Astrocyte (in vitro differentiated cells and primary cell): ENCODE results near the gene S100A7. TPM values are rescaled to one million over a fixed set of nuclear protein-coding genes. Genes with fewer than 3 reads are reported as not detected.

Experiments used
- DNase-seq: peaks from one replicate; pipeline ENCODE4 v3.0.0-alpha.2; 2010; ENCODE audit warnings: low read depth
- FAIRE-seq: peaks from 2 replicates; lab custom pipeline; 2011; peaks lifted over from hg19 to GRCh38; lab: Jason Lieb, UNC
- H2AFZ ChIP-seq: 2 replicates; pipeline ENCODE4 v1.6.0; 2012; ENCODE audit warnings: low read depth, low read length, inconsistent platforms
- H3K27ac ChIP-seq: 2 replicates; pipeline ENCODE4 v1.5.1; 2011; ENCODE audit warnings: low read depth, low read length, inconsistent platforms
- H3K27me3 ChIP-seq: 2 replicates; pipeline ENCODE4 v1.6.0; 2011; ENCODE audit warnings: low read length, inconsistent platforms; ENCODE audit not compliant: insufficient read depth
- H3K36me3 ChIP-seq: 2 replicates; pipeline ENCODE4 v1.5.1; 2011; ENCODE audit warnings: low read length, inconsistent platforms; ENCODE audit not compliant: insufficient read depth
- H3K4me1 ChIP-seq: 2 replicates; pipeline ENCODE4 v1.5.1; 2011; ENCODE audit warnings: low read length, inconsistent platforms; ENCODE audit not compliant: insufficient read depth
- H3K4me2 ChIP-seq: 2 replicates; pipeline ENCODE4 v1.6.0; 2012; ENCODE audit warnings: low read length, inconsistent platforms
- H3K4me3 ChIP-seq: 2 replicates; pipeline ENCODE4 v1.5.1; 2011; ENCODE audit warnings: low read depth, mild to moderate bottlenecking, low read length, inconsistent platforms; ENCODE audit not compliant: insufficient read depth
- H3K79me2 ChIP-seq: 2 replicates; pipeline ENCODE4 v1.6.0; 2012; ENCODE audit warnings: mild to moderate bottlenecking, low read length, inconsistent platforms; ENCODE audit not compliant: insufficient read depth
- H3K9ac ChIP-seq: 2 replicates; pipeline ENCODE4 v1.6.0; 2012; ENCODE audit warnings: mild to moderate bottlenecking, low read length, inconsistent platforms
- H3K9me3 ChIP-seq: 2 replicates; pipeline ENCODE4 v1.5.1; 2012; ENCODE audit warnings: low read depth, mild to moderate bottlenecking, low read length, inconsistent platforms; ENCODE audit not compliant: insufficient read depth
- H4K20me1 ChIP-seq: 2 replicates; pipeline ENCODE4 v1.6.0; 2012; ENCODE audit warnings: low read length, inconsistent platforms; ENCODE audit not compliant: insufficient read depth
- H3K27ac Mint-ChIP-seq: one replicate; pipeline ENCODE4 v1.8.0; 2021; ENCODE audit warnings: mild to moderate bottlenecking, mixed read lengths; ENCODE audit not compliant: unreplicated experiment
- H3K27me3 Mint-ChIP-seq: one replicate; pipeline ENCODE4 v1.8.0; 2021; ENCODE audit warnings: low read depth, mixed read lengths; ENCODE audit not compliant: unreplicated experiment
- H3K36me3 Mint-ChIP-seq: one replicate; pipeline ENCODE4 v1.8.0; 2021; ENCODE audit warnings: low read depth, mixed read lengths; ENCODE audit not compliant: unreplicated experiment
- H3K4me1 Mint-ChIP-seq: one replicate; pipeline ENCODE4 v1.8.0; 2021; ENCODE audit warnings: low read depth, mixed read lengths; ENCODE audit not compliant: unreplicated experiment
- H3K4me3 Mint-ChIP-seq: one replicate; pipeline ENCODE4 v1.8.0; 2021; ENCODE audit warnings: mild to moderate bottlenecking, moderate library complexity, mixed read lengths; ENCODE audit not compliant: unreplicated experiment
- H3K9me3 Mint-ChIP-seq: one replicate; pipeline ENCODE4 v1.8.0; 2021; ENCODE audit warnings: mild to moderate bottlenecking, mixed read lengths; ENCODE audit not compliant: unreplicated experiment
- CTCF ChIP-seq: IDR thresholded peaks from 2 replicates; pipeline ENCODE4 v1.5.1; 2011; ENCODE audit warnings: low read depth, mild to moderate bottlenecking, inconsistent platforms, low read length, moderate library complexity; ENCODE audit not compliant: insufficient read depth
- EZH2 ChIP-seq: IDR thresholded peaks from 2 replicates; pipeline ENCODE4 v1.6.1; 2012; ENCODE audit warnings: mild to moderate bottlenecking, low read length, inconsistent platforms; ENCODE audit not compliant: insufficient read depth
- total RNA-seq: library from RNA; stranded (reverse); gene quantifications from 2 replicates; pipeline ENCODE4 v1.2.1, GENCODE V29; 2021

S100A7 gene
- total RNA-seq, 1 donor from 2014 or later, result not detected

DNA sequence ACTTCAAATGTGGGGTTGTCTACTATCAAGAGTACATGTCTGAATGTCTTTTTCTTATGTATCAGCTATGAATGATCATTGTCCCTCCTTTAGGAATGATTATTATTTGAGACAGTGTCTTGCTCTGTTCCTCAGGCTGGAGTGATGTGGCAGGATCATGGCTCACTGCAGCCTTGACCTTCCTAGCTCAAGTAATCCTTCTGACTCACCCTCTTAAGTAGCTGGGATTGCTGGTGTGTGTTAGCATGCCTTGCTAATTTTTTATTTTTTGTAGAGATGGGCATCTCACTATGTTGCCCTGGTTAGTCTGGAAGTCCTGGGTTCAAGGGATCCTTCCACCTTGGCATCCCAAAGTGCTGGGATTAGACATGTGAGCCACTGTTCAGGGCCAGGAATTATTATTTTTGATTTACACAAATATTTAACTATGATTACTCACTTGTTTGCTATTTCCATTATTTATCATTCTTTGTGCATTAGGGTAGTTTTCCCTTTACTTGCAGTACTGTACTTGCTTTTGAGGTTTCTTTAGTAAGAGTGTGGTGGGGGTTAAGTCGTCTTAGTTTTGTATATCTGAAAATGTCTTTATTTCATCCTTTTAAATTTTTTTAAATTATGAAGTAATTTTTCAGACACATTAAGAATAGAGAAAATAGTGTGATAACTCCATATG is 12.8 kb downstream of the S100A7 start:
- FAIRE-seq (peak; percentile 49), DNase-seq (peak; percentile 63)
- Histone ChIP-seq H3K9me3 (no peaks in the 10 kb centered on the region), H3K4me3 (no peak overlapping the region), H3K79me2 (no peaks in the 10 kb centered on the region), H3K27ac (no peak overlapping the region), H3K9ac (no peak overlapping the region), H2AFZ (no peak overlapping the region), H4K20me1 (no peaks in the 10 kb centered on the region), H3K4me1 (peaks cover 3% of the 10 kb centered on the region), H3K27me3 (no peaks in the 10 kb centered on the region), H3K36me3 (no peaks in the 10 kb centered on the region), H3K4me2 (peak overlapping the region; percentile 21)
- peak overlapping the region; percentile 21 for H3K27ac Mint-ChIP-seq
- H3K27me3 Mint-ChIP-seq, result peaks cover 34% of the 10 kb centered on the region
- H3K4me1 Mint-ChIP-seq, result peaks cover 4% of the 10 kb centered on the region
- peaks cover 4% of the 10 kb centered on the region for H3K9me3 Mint-ChIP-seq
- no peaks in the 10 kb centered on the region for H3K36me3 Mint-ChIP-seq
- TF ChIP-seq EZH2 (no peak), CTCF (no peak)
- no peak overlapping the region for H3K4me3 Mint-ChIP-seq

GRCh38 chr1:153444078-153444477 is 16.4 kb downstream of the S100A7 start:
- Histone ChIP-seq H3K36me3 (no peaks in the 10 kb centered on the region), H2AFZ (no peak overlapping the region), H4K20me1 (no peaks in the 10 kb centered on the region), H3K27me3 (no peaks in the 10 kb centered on the region), H3K4me3 (no peak overlapping the region), H3K9me3 (no peaks in the 10 kb centered on the region), H3K27ac (no peak overlapping the region), H3K4me1 (peaks cover 3% of the 10 kb centered on the region), H3K9ac (no peak overlapping the region), H3K79me2 (no peaks in the 10 kb centered on the region), H3K4me2 (no peak overlapping the region)
- Mint-ChIP-seq H3K27ac (no peak overlapping the region), H3K27me3 (peaks cover 29% of the 10 kb centered on the region), H3K4me3 (no peak overlapping the region), H3K9me3 (peaks cover 4% of the 10 kb centered on the region), H3K4me1 (peaks cover 4% of the 10 kb centered on the region), H3K36me3 (no peaks in the 10 kb centered on the region)
- FAIRE-seq (no peak), DNase-seq (no peak)
- no peak for TF ChIP-seq EZH2
- no peak for TF ChIP-seq CTCF

GRCh38 chr1:153443486-153443885 is 17.0 kb downstream of the S100A7 start:
- Histone ChIP-seq H4K20me1 (no peaks in the 10 kb centered on the region), H3K9ac (no peak overlapping the region), H3K4me1 (peaks cover 3% of the 10 kb centered on the region), H3K79me2 (no peaks in the 10 kb centered on the region), H3K27me3 (no peaks in the 10 kb centered on the region), H3K4me2 (no peak overlapping the region), H3K36me3 (no peaks in the 10 kb centered on the region), H3K9me3 (no peaks in the 10 kb centered on the region), H3K27ac (no peak overlapping the region), H2AFZ (no peak overlapping the region), H3K4me3 (no peak overlapping the region)
- Mint-ChIP-seq H3K4me3 (no peak overlapping the region), H3K4me1 (peaks cover 4% of the 10 kb centered on the region), H3K27me3 (peaks cover 30% of the 10 kb centered on the region), H3K9me3 (peaks cover 4% of the 10 kb centered on the region), H3K36me3 (no peaks in the 10 kb centered on the region), H3K27ac (no peak overlapping the region)
- no peak for TF ChIP-seq EZH2
- no peak for TF ChIP-seq CTCF
- no peak for DNase-seq
- FAIRE-seq, result no peak
